Nephron (organoid): ENCODE measurements around the gene NKAIN2.
A peak's percentile ranks its signal among the peaks of the same experiment; 100 is the strongest.

Experiments
- H3K27ac Mint-ChIP-seq, 3 experiments: 2 replicates each; pipeline ENCODE4 v1.8.0; 2020; ENCODE audit warnings: mixed read lengths in 3 of 3, mild to moderate bottlenecking in 2 of 3, moderate library complexity in 1 of 3
- H3K27me3 Mint-ChIP-seq: 2 replicates; pipeline ENCODE4 v1.8.0; 2021; ENCODE audit warnings: low read depth, mild to moderate bottlenecking, moderate library complexity, mixed read lengths
- H3K36me3 Mint-ChIP-seq: 2 replicates; pipeline ENCODE4 v1.8.0; 2020; ENCODE audit warnings: low read depth, mixed read lengths
- H3K4me1 Mint-ChIP-seq: 2 replicates; pipeline ENCODE4 v1.8.0; 2020; ENCODE audit warnings: mixed read lengths
- H3K4me3 Mint-ChIP-seq, 3 experiments: 2 replicates each; pipeline ENCODE4 v1.8.0; 2020; ENCODE audit warnings: mild to moderate bottlenecking in 3 of 3, mixed read lengths in 3 of 3, moderate library complexity in 2 of 3
- H3K9me3 Mint-ChIP-seq: 2 replicates; pipeline ENCODE4 v1.8.0; 2020; ENCODE audit warnings: mixed read lengths
- TF ChIP-seq, protein P1 (sequence below), 3 experiments: fragments of 200-600 bp; sonication (generic); IDR thresholded peaks; one replicate each; pipeline ENCODE4 v1.5.0; 2021; ENCODE audit warnings: antibody characterized with exemption in 3 of 3; ENCODE audit not compliant: unreplicated experiment in 3 of 3

Gene NKAIN2

DNA sequence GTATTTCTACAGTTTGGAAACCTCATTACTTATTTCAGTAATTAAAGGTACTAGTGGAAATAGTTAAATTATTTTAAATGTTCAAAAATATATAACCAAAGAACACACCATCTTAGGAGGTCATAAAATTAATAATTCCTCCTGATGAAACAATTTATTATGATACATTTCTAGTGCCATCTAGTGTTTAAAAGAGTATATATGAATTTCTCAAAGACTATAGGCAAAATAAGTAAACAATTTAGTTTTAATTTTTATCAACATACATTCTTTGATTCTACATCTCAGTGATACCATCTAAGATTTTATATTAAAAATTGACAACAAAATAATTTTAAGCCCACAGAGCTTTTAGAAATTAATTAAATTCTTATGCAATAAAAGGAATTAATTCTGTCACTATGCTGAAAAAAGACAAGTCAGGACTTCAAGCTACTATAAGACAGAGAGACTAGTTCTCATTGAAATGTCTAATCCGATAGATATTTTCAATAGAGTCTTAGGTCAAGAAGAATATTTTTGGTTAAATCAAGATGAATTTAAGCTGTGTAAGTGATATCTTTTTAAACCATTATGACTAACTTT lies 1050.8 kb downstream of the NKAIN2 start:
- TF ChIP-seq, protein P1, sequence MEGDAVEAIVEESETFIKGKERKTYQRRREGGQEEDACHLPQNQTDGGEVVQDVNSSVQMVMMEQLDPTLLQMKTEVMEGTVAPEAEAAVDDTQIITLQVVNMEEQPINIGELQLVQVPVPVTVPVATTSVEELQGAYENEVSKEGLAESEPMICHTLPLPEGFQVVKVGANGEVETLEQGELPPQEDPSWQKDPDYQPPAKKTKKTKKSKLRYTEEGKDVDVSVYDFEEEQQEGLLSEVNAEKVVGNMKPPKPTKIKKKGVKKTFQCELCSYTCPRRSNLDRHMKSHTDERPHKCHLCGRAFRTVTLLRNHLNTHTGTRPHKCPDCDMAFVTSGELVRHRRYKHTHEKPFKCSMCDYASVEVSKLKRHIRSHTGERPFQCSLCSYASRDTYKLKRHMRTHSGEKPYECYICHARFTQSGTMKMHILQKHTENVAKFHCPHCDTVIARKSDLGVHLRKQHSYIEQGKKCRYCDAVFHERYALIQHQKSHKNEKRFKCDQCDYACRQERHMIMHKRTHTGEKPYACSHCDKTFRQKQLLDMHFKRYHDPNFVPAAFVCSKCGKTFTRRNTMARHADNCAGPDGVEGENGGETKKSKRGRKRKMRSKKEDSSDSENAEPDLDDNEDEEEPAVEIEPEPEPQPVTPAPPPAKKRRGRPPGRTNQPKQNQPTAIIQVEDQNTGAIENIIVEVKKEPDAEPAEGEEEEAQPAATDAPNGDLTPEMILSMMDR (IDR thresholded peaks at IDR 0.05; ENCODE audit: unreplicated experiment in 3 of 3), result peak; percentile 27 to 62 (median 41)
- Mint-ChIP-seq H3K36me3 (no peaks in the 10 kb centered on the region), H3K4me3 (no peak overlapping the region), H3K27ac (no peak overlapping the region), H3K27me3 (no peaks in the 10 kb centered on the region), H3K4me1 (no peaks in the 10 kb centered on the region), H3K9me3 (no peaks in the 10 kb centered on the region)

DNA sequence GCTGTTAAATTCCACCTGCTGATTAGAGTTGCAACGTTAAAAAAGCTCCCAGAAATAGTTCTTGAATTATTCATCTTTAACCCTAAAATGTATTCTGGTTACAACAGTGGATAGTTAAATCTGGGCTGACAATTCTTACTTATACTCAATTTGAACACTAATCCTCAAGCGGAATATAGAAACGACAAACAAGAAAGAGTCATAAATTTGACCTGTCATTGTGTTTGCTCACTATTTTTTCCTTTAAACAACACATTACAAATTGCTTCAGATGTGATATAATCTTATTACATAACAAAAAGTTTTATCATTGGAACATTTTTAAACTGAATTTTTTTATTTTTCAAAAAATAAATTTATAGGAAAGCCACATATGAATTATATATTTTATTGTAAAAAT lies 1054.1 kb downstream of the NKAIN2 start:
- H3K9me3 Mint-ChIP-seq, result peaks cover under 1% of the 10 kb centered on the region
- TF ChIP-seq, protein P1 (IDR thresholded peaks at IDR 0.05; ENCODE audit: unreplicated experiment in 3 of 3), result no peak

DNA sequence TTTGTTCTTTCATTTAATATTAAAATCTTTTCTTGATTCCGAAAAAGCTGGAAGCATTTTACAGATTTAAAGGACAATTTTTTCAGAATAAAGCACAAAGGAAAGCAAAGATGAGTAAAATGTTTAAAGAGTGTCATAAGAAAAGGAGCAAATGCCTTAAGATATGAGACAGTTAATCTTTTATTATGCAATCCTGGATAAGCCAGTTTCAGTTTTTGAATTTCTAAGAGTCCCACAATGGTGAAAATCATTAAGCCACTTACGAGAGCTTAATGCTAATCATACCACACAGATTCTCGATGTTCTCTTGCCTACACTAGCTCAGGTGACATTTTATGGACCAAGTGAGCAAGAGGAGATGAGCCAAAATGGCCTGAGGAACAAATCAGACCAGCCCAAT lies 1054.9 kb downstream of the NKAIN2 start:
- H3K4me3 Mint-ChIP-seq, result no peak overlapping the region
- peaks cover 2% of the 10 kb centered on the region for H3K9me3 Mint-ChIP-seq
- no peaks in the 10 kb centered on the region for H3K4me1 Mint-ChIP-seq
- H3K27me3 Mint-ChIP-seq, result no peaks in the 10 kb centered on the region
- TF ChIP-seq, protein P1 (IDR thresholded peaks at IDR 0.05; ENCODE audit: unreplicated experiment in 3 of 3), result no peak
- H3K27ac Mint-ChIP-seq, result no peak overlapping the region
- no peaks in the 10 kb centered on the region for H3K36me3 Mint-ChIP-seq

More for the DNA sequence above, 1054.1 kb downstream of the NKAIN2 start:
- H3K4me1 Mint-ChIP-seq, result no peaks in the 10 kb centered on the region
- H3K36me3 Mint-ChIP-seq, result no peaks in the 10 kb centered on the region
- H3K27ac Mint-ChIP-seq, result no peak overlapping the region
- no peaks in the 10 kb centered on the region for H3K27me3 Mint-ChIP-seq
- H3K4me3 Mint-ChIP-seq, result no peak overlapping the region

DNA sequence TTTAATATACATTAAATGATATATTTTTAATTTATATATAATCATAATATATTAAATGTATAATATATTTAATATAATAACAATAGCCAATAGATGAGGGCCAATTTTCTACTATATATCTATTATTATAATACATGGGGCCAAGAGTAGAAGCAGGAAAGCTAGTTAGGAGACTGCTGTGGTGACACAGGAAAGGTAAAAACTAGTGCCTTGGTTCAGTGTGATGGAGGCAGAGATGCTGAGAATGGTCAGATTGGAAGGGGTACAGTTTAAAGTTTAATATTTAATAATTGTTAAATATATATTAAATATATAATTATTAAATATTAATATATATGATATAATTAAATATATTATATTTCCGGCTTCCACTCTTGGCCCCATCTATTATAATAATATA lies 1055.7 kb downstream of the NKAIN2 start:
- H3K4me3 Mint-ChIP-seq, result no peak overlapping the region
- no peaks in the 10 kb centered on the region for H3K36me3 Mint-ChIP-seq
- TF ChIP-seq, protein P1 (IDR thresholded peaks at IDR 0.05; ENCODE audit: unreplicated experiment in 3 of 3), result no peak
- no peaks in the 10 kb centered on the region for H3K4me1 Mint-ChIP-seq
- peaks cover 2% of the 10 kb centered on the region for H3K9me3 Mint-ChIP-seq
- no peak overlapping the region for H3K27ac Mint-ChIP-seq
- H3K27me3 Mint-ChIP-seq, result no peaks in the 10 kb centered on the region

DNA sequence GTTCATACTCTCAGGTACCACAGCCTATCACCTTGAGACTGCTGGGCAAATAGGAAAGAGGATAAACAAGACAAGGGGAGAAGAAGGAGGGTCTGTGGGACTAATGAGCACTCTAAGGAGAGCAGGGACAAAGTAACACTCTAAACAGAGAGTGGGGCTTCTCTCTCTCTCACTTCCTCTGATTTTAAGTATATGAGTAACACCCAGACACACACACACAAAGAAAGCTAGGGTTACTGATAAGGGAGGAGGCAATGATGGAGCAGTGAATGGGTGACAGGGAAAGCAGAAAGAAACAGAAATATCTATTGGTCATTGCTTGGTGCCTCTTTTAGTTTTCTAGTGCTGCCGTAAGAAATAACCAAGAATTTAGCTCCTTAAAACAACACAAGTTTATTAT lies 1062.4 kb downstream of the NKAIN2 start:
- no peaks in the 10 kb centered on the region for H3K36me3 Mint-ChIP-seq
- H3K9me3 Mint-ChIP-seq, result peaks cover 2% of the 10 kb centered on the region
- TF ChIP-seq, protein P1 (IDR thresholded peaks at IDR 0.05; ENCODE audit: unreplicated experiment in 3 of 3), result no peak
- no peaks in the 10 kb centered on the region for H3K4me1 Mint-ChIP-seq
- H3K4me3 Mint-ChIP-seq, result no peak overlapping the region
- H3K27me3 Mint-ChIP-seq, result no peaks in the 10 kb centered on the region
- H3K27ac Mint-ChIP-seq, result no peak overlapping the region

DNA sequence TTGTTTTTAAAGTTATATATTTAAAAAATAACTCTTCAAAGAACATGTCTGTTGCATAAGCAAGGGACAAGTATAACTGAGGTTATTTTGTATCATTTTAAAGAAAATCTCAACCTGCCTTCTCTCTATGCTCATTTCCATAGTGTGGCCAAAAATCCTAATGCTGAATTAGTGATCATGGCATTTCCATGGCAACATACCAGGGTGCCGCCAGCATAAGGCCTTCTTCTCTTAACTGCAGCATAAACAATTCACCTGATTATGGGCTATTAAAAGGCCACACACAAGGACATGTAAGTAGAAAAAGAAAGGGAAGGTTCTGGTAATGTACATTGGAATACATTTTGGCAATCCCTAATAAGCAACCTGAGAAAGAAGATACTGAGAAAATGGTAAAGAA lies 1063.5 kb downstream of the NKAIN2 start:
- Mint-ChIP-seq H3K4me1 (no peaks in the 10 kb centered on the region), H3K9me3 (peaks cover 2% of the 10 kb centered on the region), H3K4me3 (no peak overlapping the region), H3K36me3 (no peaks in the 10 kb centered on the region), H3K27me3 (no peaks in the 10 kb centered on the region), H3K27ac (no peak overlapping the region)
- TF ChIP-seq, protein P1 (IDR thresholded peaks at IDR 0.05; ENCODE audit: unreplicated experiment in 3 of 3), result no peak
